NCI-H2196 (cell line): ENCODE data around the gene GINS2.

Experiments
- DNase-seq: peaks from one replicate; lab custom pipeline; 2025; ENCODE audit not compliant: unreplicated experiment; lab: John Stamatoyannopoulos, UW

Gene GINS2

DNA sequence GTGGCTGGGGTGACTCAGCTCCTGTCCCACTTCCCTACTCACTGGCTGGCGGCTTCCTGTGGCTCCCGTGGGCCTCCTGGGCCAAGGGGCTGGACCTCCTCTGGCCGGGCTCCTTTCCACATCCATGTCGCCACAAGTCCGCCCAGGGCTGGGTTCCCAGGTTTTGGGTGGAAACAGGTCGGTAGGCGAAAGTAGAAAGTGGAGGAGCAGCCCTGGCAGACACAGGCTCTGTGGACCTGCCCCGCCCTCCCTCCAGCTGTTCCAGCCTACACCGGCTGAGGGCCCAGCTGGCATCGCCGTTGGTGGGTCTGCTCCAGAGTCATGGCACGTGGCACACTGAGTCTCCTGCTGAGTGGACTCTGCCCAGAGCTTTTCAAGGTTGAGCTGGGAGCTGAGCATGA lies 47.0 kb downstream of the GINS2 start:
- DNase-seq: no peak

GRCh38 chr16:85641305-85641704 lies 47.4 kb downstream of the GINS2 start:
- no peak for DNase-seq

GRCh38 chr16:85640585-85640984 lies 48.2 kb downstream of the GINS2 start:
- DNase-seq: no peak

DNA sequence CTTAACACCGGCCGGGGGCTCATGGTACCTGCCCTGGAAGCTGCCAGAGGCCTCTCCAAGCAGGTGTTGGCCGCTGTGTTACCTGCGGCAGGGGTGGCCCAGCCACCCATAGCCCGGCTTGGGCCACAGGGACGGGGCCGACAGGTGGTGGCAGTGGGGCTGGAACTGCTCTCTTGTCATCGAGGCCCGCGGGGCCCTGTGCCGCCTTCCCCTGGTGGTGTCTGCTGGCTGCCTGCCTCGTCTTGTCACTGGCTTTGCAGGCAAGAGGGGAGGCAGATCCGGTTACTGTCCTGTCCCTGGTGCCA lies 48.5 kb downstream of the GINS2 start:
- DNase-seq: no peak

DNA sequence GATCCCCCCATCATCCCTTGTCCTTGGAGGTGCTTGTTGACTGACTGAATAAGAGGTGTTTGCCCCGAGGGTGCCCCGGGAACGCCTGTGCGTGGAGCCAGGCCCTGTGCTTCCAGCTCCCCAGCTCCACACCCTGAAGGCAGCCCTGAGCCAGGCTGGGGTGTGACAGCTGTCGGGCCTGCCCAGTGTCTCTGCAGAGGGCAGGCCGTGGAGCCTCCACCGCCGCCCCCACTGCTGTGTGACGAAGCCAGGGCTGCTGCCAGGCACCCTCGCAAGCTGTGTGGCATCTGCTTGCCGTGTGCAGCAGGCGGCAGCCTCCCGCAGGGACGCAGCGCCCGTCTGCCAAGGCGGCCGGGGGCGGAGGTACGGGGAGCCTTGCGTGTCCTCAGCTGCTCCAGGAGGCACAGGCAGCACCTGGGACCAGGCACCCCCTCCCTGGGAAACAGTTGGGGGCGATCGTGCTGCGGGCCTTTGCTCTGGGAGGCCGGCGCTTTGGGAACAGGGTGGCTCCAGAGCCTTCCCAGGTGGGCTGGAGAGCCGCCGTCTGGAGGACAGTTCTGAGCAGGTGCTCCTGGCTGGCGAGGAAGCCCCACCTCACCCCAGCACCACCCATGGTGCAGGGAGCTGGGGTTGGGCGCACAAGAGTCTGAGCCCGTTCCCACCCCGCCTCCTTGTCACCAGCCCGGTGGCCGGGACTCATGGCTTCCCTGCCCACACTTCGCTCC lies 49.1 kb downstream of the GINS2 start:
- peak; percentile 51 for DNase-seq

- no peak for DNase-seq
Observed at GRCh38 chr16:85638695-85639409, 49.9 kb downstream of the GINS2 start.

- DNase-seq: peak; percentile 25
Observed at GRCh38 chr16:85637808-85638647, 50.7 kb downstream of the GINS2 start.

- DNase-seq: no peak
Observed at GRCh38 chr16:85637061-85637807, 51.5 kb downstream of the GINS2 start.

GRCh38 chr16:85636234-85636812 lies 52.4 kb downstream of the GINS2 start:
- DNase-seq: no peak

DNA sequence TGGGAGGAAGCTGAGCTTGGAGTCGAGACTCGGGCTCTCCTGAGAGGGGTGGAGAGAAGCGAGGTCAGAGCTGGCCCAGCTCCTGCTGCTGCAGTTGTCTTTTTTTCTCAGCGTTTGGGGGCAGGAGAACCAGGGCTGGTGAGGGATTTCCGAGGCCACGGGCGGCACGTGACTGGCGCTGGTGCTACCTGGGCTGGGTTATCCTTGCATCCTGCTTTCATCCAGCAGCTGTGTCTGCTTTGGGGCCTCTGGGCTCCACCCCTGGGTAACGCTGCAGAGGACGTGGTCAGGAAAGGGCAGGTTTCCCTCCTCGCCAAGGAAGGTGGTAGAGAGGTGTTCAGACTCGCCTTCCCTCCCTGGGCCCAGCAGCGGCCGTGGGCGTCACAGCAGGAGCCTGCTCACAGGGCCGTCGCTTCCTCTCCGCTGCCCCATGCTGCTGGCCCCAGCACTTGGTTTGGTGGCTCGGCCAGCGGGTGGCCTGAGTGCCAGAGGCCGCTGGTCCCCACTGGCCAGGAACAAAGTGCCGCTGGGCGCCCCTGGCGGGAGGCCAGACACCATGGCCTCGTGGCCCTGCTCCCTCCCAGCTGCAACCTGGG lies 53.1 kb downstream of the GINS2 start:
- DNase-seq: no peak

GRCh38 chr16:85634747-85635544 lies 53.8 kb downstream of the GINS2 start:
- no peak for DNase-seq

GRCh38 chr16:85633888-85634287 lies 54.9 kb downstream of the GINS2 start:
- DNase-seq: no peak

DNA sequence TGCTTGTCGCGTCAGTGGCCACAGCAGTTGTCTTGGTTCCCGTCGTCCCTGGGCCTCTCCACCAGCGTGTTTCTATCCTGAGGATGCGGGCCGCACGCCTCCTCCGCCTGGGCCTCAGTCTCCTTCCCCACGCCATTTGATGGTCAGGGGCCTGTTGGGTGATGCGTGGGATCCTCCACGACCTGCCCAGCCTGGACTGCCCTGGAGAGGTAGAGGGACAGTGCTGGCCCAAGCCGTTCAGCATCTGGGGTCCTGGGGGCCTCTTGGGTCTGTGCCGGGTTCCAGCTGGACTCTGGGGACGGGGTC lies 55.4 kb downstream of the GINS2 start:
- DNase-seq: no peak

DNA sequence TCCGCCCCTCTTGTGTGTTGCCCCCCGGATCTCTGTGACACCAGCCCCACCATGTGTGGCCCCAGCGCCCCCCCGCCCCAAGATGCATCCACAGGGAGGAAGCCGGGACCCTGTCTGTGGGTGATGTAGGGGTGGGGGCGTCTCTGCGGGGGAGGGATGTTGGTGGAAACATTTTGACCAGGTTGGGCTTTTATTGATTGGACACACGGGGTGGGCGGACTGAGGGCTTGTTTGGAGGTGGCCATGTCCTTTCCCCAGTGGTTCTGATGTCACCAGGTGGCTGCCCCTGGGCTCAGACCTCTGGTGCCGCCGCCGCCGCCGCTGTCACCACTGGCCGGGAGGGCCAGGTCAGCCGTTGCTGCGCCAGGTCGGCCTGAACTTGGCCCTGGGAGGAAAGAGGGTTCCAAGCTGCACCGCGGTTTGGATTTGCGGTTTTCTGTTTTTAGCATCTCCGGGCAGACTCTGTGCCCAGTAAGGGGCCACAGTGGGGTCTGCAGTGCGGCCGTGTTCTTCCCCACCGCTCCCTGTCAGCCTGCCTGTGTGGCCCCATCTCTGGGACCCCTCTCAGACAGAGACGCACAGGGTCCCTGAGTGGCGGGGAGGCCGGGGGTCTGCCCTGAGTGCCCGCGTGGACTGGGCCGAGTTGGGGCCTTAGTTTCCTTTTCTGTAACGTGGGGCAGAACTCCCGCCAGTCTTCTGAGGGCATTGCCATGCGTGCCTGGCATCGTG lies 55.9 kb downstream of the GINS2 start:
- no peak for DNase-seq

GRCh38 chr16:85631802-85632393 lies 56.9 kb downstream of the GINS2 start:
- DNase-seq: no peak

DNA sequence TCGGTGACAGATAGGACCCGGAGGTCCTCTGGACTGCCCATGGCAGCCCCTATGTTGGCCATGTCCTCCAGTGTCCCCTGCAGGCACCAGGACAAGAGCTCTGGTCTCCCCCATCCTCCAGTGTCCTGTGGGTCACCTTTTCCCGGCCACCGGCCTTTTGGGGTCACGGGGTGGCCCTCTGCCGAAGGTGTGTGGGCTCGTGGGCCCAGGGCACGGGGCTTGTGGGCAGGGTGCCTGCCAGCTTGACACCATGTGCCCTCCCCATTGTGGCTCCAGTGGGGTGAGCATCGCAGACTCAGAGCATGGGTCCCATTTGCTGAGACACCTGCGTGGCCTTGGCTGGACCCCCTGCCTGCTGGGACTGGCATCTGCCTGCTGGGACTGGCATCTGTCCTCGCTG lies 57.5 kb downstream of the GINS2 start:
- no peak for DNase-seq

DNA sequence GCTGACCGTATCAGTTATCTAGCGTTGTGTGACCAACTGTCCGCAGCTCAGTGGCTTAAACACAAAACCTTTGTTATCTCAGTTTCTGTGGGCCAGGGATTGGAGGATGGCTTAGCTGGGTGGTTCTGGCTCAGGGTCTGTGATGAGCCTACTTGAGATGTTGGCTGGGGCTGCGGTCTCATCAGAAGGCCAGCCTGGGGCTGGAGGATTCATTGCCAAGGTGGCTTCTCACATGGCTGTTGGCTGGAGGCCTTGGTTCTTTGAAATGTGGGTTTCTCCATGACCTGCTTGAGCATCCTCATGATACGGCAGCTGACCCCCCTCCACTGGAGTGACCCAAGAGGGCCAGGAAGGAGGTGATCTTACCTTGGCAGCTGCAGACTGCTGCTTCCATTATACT lies 58.9 kb downstream of the GINS2 start:
- no peak for DNase-seq

- no peak for DNase-seq
Observed at GRCh38 chr16:85629326-85629725, 59.4 kb downstream of the GINS2 start.

DNA sequence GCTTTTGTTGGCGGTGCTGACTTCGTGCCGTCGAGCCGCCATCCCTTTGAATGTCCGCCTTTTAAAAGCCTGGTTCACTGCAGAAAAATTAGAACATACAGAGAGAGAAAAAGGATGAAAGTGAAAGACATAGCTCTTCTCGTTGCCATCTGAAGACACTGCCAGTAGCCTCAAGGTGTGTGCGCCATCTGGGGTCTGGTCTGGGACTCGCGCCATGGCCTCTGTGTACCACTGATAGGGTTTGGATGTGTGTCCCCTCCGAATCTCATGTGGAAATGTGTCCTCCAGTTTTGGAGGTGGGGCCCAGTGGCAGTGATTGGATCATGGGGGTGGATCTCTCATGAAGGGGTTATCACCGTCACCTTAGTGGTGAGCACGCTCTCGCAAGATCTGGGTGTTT lies 60.1 kb downstream of the GINS2 start:
- DNase-seq: no peak
